ENCODE data around the gene OBSCN.

OBSCN gene

GRCh38 chr1:228309326-228310067 is 101.7 kb downstream of the OBSCN start:
- peaks cover 4% of the 10 kb centered on the region for H3K36me3 Mint-ChIP-seq
- no peak overlapping the region for H3K27ac Mint-ChIP-seq
- H3K9me3 Mint-ChIP-seq = no peaks in the 10 kb centered on the region
- no peak overlapping the region for H3K4me3 Mint-ChIP-seq
- no peaks in the 10 kb centered on the region for H3K4me1 Mint-ChIP-seq
- H3K27me3 Mint-ChIP-seq = no peaks in the 10 kb centered on the region

DNA sequence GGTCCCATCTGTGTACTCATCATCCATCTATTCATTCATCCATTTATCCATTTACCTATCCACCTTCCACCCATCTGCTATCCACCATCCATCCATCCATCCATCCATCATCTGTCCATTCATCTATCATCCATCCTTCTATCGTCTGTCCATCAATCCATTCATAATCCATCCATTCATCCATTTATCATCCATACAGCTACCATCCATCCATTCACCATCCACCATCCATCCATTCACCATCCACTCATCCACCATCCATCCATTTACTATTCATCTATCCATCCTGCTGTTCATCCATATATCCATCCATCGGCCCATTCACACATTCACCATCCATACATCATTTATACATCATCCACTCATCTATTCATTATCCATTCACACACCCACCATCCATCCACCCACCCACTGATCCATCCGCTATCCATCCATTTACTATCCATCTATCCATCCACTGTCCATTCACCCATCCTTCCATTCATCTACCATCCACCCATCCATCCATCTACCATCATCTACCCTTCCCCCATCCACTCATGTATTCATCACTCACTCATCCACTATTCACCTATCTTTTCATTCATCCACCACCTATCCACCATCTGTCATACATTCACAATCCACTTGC is 102.4 kb downstream of the OBSCN start:
- Mint-ChIP-seq H3K27ac (no peak overlapping the region), H3K27me3 (no peaks in the 10 kb centered on the region), H3K36me3 (peaks cover 2% of the 10 kb centered on the region), H3K4me3 (no peak overlapping the region), H3K4me1 (no peaks in the 10 kb centered on the region), H3K9me3 (no peaks in the 10 kb centered on the region)

- Mint-ChIP-seq H3K27ac (no peak overlapping the region), H3K36me3 (peaks cover 2% of the 10 kb centered on the region), H3K4me3 (no peak overlapping the region), H3K4me1 (no peaks in the 10 kb centered on the region), H3K27me3 (no peaks in the 10 kb centered on the region), H3K9me3 (no peaks in the 10 kb centered on the region)
These were observed 103.2 kb downstream of the OBSCN start for GRCh38 chr1:228311091-228311490.

DNA sequence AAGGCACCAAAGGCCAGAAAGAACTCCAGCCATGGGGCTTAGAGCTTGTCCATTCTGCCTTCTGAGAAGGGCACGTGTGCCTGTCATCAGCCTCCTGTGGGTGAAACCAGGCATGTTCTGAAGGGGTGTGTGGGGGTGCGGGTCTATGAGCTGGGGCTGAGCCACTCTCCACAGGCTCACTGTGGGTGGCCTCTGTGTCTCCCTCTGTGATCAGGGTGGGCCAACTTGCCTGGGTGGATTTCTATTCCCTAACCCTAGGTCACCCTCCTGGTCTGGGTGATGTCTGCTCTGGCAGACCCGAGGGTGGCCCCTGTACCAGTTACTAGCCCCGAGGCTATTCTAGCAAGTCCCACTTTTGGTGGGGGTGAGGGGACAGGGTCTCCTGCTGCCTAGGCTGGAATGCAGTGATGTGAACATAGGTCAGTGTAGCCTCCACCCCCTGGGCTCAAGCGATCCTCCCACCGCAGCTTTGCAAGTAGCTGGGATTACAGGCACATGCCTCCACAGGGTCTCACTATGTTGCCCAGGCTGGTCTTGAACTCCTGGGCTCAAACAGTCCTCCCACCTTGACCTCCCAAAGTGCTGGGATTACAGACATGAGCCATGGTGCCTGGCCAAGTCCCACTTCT is 104.4 kb downstream of the OBSCN start:
- Mint-ChIP-seq H3K36me3 (peaks cover 2% of the 10 kb centered on the region), H3K27ac (no peak overlapping the region), H3K27me3 (no peaks in the 10 kb centered on the region), H3K4me1 (no peaks in the 10 kb centered on the region), H3K4me3 (no peak overlapping the region), H3K9me3 (no peaks in the 10 kb centered on the region)

DNA sequence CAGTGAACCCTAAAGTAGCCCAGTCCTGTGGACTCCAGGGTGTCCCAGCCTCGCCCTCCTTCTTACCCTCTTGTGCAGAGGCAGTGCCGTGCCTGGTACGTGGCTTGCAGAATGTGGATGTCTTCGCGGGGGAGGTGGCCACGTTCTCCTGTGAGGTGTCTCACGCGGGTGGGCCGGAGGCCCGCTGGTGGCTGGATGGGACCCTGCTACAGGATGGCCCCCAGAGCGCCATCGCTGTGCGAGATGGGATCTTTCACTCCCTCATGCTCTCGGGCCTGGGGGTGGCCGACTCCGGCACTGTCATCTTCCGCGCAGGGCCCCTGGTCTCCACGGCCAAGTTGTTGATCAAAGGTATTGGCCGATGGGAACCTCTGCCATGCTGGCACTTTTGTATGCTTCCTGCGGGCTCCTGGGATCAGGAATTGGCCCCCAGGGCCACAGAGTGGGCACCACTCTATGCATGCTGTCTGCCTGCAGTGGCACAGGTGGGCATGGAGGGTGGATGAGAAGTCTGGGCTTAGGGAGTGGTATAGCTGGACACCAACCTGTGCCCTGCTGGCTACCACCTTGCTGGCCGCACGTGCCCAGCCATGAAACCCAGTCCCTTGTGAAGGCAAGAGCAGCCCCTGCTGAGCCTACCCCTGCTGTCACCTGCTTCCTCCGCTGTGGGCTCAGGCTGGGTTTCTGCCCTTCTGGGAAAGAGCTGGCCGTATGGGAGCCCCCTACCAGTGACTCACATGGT is 105.9 kb downstream of the OBSCN start:
- no peaks in the 10 kb centered on the region for H3K4me1 Mint-ChIP-seq
- H3K27me3 Mint-ChIP-seq = no peaks in the 10 kb centered on the region
- no peaks in the 10 kb centered on the region for H3K9me3 Mint-ChIP-seq
- no peak overlapping the region for H3K4me3 Mint-ChIP-seq
- H3K27ac Mint-ChIP-seq = no peak overlapping the region
- peaks cover 2% of the 10 kb centered on the region for H3K36me3 Mint-ChIP-seq

- no peaks in the 10 kb centered on the region for H3K4me1 Mint-ChIP-seq
- H3K27me3 Mint-ChIP-seq = no peaks in the 10 kb centered on the region
These were observed 106.4 kb downstream of the OBSCN start for GRCh38 chr1:228314315-228314657.

DNA sequence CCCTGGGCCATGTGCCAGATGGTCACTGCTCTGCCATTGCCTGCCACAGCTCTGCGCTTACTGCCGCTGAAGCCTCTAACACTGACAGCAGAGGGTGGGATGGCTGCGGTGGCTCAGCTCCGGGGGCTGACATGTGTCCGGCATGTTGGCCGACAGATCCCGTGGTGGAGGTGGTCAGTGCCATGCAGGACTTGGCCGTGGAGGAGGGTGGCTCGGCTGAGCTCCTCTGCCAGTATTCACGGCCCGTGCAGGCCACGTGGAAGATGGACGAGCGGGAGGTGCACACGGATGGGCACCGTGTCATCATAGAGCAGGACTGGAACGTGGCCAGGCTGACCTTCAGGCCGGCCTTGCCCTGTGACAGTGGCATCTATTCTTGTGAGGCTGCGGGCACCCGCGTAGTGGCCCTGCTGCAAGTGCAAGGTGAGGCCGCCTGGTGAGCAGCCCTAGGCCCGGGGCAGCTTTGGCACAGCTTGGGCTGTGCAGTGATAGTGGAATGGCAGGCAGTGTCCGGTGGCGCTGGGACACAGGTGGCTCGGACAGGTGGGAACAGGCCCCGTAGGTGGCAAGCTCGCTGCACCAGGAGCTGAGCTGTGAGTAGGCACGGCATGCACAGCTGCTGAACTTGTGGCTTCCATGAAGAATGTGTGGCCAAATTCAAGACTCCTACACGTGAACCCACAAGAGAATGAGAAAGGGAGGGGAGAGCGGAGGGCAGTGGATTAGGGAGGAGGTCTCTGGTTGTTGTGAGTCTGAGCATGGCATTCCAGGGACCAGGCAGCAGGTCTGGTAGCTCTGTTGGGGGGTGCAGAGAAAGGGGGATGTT is 107.0 kb downstream of the OBSCN start:
- H3K27ac Mint-ChIP-seq = no peak overlapping the region

More at GRCh38 chr1:228314315-228314657, 106.4 kb downstream of the OBSCN start:
- Mint-ChIP-seq H3K36me3 (peaks cover 2% of the 10 kb centered on the region), H3K27ac (no peak overlapping the region), H3K9me3 (no peaks in the 10 kb centered on the region), H3K4me3 (no peak overlapping the region)

GRCh38 chr1:228315484-228315944 is 107.7 kb downstream of the OBSCN start:
- no peak overlapping the region for H3K4me3 Mint-ChIP-seq
- H3K9me3 Mint-ChIP-seq = no peaks in the 10 kb centered on the region
- H3K27me3 Mint-ChIP-seq = no peaks in the 10 kb centered on the region
- H3K36me3 Mint-ChIP-seq = peaks cover 2% of the 10 kb centered on the region
- H3K27ac Mint-ChIP-seq = no peak overlapping the region
- H3K4me1 Mint-ChIP-seq = no peaks in the 10 kb centered on the region

More for the DNA sequence above, 107.0 kb downstream of the OBSCN start:
- no peak overlapping the region for H3K4me3 Mint-ChIP-seq
- H3K9me3 Mint-ChIP-seq = no peaks in the 10 kb centered on the region
- peaks cover 2% of the 10 kb centered on the region for H3K36me3 Mint-ChIP-seq
- H3K27me3 Mint-ChIP-seq = no peaks in the 10 kb centered on the region
- no peaks in the 10 kb centered on the region for H3K4me1 Mint-ChIP-seq

DNA sequence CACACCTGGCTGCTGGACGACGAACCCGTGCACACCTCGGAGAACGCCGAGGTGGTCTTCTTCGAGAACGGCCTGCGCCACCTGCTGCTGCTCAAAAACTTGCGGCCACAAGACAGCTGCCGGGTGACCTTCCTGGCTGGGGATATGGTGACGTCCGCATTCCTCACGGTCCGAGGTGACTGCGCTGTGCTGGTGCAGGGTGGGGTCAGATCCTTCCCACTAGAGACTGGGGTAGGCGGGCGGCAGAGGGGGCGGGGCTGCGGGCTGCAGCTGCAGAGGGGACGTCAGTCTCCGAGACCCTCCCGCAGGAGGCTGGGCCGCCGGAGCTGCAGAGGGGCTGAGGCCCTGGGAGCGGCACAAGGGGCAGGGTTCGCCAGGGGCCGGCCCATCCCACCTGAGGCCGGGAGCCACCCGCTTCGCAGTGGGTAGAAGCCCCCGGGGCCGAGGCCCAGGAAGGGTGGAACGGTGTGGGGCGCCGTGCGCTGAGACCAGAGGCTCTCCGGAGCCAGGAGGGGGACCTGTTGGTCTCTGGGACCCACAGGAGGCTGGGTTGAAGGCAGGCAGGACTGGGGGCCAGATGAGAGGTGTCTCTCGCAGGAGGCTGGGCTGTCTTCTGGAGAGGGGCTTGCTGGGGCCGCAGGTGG is 108.2 kb downstream of the OBSCN start:
- no peaks in the 10 kb centered on the region for H3K27me3 Mint-ChIP-seq
- no peak overlapping the region for H3K27ac Mint-ChIP-seq

GRCh38 chr1:228316589-228317387 is 108.9 kb downstream of the OBSCN start:
- H3K36me3 Mint-ChIP-seq = peaks cover 2% of the 10 kb centered on the region
- H3K27me3 Mint-ChIP-seq = no peaks in the 10 kb centered on the region
- H3K9me3 Mint-ChIP-seq = no peaks in the 10 kb centered on the region
- H3K4me3 Mint-ChIP-seq = no peak overlapping the region
- no peaks in the 10 kb centered on the region for H3K4me1 Mint-ChIP-seq
- no peak overlapping the region for H3K27ac Mint-ChIP-seq

More for the DNA sequence above, 108.2 kb downstream of the OBSCN start:
- Mint-ChIP-seq H3K4me3 (no peak overlapping the region), H3K9me3 (no peaks in the 10 kb centered on the region), H3K4me1 (no peaks in the 10 kb centered on the region), H3K36me3 (peaks cover 2% of the 10 kb centered on the region)

DNA sequence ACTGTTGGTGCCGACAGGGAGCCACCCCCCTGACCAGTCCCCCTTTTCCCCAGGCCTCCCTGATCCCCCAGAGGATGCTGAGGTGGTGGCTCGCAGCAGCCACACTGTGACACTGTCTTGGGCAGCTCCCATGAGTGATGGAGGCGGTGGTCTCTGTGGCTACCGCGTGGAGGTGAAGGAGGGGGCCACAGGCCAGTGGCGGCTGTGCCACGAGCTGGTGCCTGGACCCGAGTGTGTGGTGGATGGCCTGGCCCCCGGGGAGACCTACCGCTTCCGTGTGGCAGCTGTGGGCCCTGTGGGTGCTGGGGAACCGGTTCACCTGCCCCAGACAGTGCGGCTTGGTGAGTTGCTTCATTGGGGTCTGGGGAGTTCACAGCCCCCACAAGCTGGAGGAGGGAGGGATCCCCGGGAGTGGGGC is 109.6 kb downstream of the OBSCN start:
- Mint-ChIP-seq H3K4me3 (no peak overlapping the region), H3K9me3 (no peaks in the 10 kb centered on the region), H3K27ac (no peak overlapping the region), H3K27me3 (no peaks in the 10 kb centered on the region), H3K36me3 (peaks cover 2% of the 10 kb centered on the region), H3K4me1 (no peaks in the 10 kb centered on the region)

GRCh38 chr1:228317891-228318810 is 110.3 kb downstream of the OBSCN start:
- peaks cover 2% of the 10 kb centered on the region for H3K36me3 Mint-ChIP-seq
- H3K4me3 Mint-ChIP-seq = no peak overlapping the region
- H3K4me1 Mint-ChIP-seq = no peaks in the 10 kb centered on the region
- no peak overlapping the region for H3K27ac Mint-ChIP-seq
- H3K27me3 Mint-ChIP-seq = no peaks in the 10 kb centered on the region
- H3K9me3 Mint-ChIP-seq = no peaks in the 10 kb centered on the region

- peaks cover 2% of the 10 kb centered on the region for H3K36me3 Mint-ChIP-seq
- H3K9me3 Mint-ChIP-seq = no peaks in the 10 kb centered on the region
- H3K27ac Mint-ChIP-seq = no peak overlapping the region
- no peaks in the 10 kb centered on the region for H3K27me3 Mint-ChIP-seq
- H3K4me1 Mint-ChIP-seq = no peaks in the 10 kb centered on the region
- no peak overlapping the region for H3K4me3 Mint-ChIP-seq
These were observed 111.0 kb downstream of the OBSCN start for GRCh38 chr1:228318823-228319241.
